ENCODE data around the gene PDE4D.

PDE4D gene

DNA sequence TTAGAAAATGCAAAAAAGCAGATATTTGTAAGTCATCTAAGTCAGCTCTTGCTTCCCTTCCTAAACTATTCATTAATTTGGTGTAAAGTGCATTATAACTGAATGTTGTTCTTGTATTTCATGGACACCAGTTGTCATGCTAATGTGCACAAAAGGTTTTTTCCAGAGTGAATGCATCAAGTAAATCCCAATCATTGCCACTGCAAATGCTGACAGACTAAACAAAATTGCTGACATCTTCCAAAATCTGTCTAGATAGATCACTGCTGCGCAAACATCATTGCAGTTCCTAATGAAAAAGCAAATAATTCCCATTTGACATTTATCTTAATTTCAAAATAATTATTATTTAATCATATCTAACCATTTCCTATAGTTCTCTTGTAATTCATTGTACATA lies 161.7 kb downstream of the PDE4D start:
- DNase-seq: no peak

DNA sequence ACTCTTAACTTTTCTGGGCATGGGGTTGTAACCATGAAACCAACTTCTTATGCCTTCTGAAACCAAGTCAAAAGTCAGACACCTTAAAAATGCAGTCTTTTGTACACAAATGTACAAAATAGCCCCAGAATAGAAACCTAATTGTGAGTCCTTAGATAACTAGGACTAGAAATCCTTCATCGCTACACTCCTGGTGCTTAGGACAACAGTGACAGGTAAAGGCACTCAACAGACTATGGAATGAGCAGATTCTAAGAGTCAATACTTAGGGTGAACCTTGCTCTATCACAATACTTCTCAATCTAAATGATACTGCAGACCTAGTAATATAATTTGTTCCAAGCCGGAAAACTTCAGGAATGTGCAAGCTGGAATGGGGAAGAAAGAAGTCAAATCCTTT lies 163.7 kb downstream of the PDE4D start:
- no peak for DNase-seq

DNA sequence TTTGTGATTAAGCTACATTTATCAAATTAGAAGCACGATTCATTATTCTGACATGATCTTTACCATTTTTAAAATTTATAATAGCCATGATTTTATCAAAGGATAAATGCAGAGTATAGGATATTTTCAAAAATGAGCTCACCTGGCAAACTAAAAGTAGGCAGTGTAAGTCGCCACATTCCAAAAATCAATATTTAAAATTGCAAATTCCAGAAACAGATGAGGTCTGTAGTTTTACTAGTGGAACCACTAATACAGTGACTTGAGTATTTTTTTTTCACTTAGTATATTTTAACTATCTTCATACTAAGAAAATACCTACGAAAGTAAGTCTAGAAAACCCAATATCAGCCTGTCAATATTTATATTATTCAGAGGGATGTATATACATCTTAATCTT lies 164.2 kb downstream of the PDE4D start:
- no peak for DNase-seq

DNA sequence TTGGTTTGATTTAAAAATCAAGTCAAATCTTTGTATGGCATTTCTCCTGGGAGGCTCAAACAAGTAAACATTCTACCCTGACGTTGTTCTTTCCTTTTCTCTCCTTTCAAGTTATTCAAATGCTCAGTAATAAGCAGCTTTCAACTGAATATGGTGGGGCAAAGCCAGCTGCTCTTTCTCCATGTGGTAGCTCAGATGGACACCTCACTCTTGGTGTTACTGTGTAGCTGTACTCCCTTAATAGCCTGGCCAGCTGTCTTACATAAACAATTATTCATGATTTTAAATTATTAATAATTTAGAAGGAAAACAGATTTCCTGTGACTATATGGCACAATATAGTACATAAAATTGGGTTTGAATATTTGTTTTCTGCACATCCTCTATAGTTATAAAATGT lies 165.2 kb downstream of the PDE4D start:
- no peak for DNase-seq

DNA sequence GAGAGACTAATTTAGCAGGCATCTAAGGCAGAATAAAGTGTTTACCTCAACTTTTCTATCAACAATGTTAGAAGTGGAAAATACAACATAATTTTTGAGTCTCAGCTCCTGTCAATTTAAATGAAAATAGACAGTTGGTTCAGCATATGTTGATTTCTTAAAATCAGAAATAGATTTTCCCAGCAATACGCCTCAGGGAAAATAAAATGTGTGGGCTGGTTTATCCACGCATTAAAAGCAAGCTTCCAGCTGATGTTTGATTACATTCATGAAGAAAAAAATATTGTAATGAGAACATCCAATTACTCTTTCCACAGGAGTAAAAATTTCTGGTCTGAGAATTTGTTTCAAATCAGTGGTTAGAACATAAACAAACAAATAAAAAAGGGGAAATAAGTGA lies 166.3 kb downstream of the PDE4D start:
- no peak for DNase-seq

DNA sequence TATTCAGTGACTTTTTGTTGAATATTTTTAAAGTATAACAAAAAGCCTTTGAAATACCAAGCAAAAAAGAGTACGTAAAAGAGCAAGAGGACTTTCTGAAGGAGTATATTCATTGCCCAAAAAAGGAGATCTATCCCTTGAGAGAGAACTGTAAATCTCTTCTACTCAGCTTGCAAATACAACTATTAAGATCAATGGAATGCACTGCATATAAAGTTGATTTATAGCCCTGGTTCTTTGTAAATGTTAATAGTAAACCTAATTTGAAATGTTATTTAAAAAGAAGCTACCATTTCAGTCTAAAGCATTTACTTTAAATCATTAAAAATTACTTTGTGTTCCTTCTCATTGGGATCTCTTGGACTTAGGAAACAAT lies 168.1 kb downstream of the PDE4D start:
- no peak for DNase-seq

DNA sequence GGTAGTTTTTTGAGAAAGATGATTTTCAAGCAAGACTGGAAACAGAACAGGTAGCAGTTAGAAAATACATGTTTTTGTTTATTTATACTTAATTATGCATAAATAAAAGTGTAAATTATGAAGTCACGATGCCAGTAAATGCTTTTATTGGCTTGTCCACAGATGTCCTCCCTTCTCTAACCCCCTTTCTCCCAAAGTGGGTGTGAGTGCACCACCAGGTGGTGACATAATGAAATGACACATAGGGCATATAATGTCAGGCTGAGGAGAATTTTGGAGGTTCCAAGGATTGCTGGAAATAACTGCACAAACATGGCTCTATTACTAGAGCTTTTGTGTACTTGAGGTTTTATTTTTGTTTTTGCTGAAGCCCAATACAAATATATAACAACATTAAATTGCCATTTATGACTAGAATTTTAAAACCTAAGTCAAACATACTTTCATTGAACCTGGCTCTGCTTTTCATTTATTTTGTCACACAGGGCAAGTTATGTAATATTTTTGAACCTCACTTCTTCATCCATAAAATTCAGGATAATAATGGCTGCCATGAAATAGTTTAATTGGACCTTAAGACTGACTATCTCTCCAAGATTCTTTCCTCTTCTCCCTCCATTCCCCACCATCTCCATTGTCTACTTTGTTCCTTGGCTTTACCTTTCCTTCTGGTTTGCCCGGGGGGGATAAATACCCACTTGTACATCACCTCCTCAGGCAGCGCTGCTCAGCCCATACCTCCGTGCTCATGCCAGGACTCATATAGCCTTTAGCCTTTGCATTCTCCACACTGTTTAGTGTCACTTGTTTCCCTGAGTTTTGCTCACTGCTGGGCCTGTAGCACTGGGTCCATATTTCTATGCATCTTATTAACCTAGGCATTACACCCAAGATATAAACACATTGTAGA lies 168.8 kb downstream of the PDE4D start:
- peak; percentile 3 for DNase-seq

DNA sequence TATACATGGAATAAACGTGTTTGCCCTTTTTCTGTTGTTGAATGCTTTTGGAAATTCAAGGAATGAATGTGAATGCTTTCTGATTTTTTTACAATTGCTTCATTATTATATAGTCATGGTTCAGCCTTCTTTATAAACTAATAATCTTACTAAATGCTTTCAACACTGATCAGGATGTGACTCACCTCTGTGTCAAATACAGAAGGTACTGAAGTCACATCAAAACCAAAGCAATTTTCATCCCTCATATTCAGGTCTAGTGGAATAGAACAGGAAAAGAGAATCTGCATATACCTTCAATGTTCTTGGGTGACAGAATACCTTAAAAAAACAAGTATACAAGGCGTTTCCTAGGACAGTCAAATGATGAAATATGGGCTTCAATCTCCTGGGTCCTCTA lies 170.7 kb downstream of the PDE4D start:
- DNase-seq: no peak

DNA sequence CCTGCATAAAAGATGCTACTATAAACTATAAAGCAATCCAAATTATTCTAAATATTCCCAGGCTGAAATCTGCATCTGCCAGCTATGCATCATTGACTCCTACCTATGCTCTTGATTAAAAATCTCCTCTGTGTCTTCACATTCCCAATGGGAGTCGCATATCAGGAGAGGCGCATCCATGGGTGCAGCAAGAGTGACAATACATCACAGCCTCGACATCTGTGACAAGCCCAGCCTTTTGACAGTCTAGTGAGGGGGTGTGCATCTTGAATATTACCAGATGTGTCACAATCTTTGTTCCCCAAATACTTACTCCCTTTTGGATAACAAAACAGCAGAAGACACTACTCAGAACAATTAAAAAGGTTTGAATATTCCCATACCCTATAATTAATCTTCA lies 171.8 kb downstream of the PDE4D start:
- DNase-seq: no peak

DNA sequence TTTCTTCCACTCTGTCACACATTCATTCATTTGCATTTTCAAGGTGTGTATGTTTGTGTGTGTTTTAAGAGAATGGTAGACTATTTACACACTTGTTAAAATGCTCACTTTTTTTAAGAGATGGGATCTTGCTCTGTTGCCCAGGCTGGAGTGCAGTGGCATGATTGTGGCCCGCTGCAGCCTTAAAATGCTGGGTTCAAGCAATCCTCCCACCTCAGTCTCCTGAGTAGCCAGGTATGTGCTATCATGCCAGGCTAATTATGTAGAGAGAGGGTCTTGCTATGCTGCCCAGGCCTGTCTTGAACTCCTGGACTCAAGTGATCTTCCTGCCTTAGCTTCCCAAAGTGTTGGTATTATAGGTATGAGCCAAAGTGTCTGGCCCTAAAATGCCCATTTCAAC lies 173.5 kb downstream of the PDE4D start:
- no peak for DNase-seq

DNA sequence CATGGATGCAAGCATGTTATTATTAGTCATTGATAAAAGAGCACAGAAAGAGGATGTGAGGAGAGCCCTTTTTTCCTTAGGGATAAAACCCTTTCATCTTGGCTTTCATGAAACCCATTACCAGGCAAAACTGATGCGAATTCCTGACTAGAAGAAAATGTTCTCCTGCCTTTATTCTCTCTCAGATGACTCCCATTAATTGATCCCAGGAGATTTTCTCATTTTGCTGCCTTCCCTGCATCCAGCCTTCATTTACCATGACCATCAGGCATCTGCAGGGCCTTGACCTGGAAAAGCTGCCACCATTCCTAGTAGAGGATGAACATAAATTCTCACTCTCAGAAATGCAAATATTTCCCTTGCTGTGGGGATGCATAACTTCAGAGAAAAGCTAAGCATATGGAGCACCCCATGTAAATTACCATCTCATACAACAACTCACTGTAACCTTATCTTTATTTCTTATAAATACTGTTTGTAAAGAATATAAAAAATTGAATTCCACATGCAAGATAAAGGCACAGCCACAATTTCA lies 176.5 kb downstream of the PDE4D start:
- no peak for DNase-seq

DNA sequence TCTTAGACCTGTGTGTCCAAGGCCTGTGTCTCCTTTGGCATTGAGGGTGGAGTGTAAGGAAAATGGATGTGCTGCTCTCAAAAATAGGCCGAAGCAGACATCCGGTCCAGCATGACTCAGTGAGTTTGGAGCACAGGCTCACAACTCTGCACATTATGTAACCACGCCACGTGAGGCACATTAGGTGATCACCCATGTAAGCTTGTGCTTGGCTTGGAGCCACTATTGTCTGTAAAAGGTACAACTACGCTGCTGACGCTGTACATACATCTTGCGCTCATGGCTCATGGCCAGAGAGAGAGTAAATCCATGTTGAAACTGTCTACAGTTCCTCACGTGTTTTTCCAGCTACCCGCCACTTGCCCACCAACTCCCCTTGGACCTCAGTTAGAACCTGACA lies 177.5 kb downstream of the PDE4D start:
- no peak for DNase-seq

DNA sequence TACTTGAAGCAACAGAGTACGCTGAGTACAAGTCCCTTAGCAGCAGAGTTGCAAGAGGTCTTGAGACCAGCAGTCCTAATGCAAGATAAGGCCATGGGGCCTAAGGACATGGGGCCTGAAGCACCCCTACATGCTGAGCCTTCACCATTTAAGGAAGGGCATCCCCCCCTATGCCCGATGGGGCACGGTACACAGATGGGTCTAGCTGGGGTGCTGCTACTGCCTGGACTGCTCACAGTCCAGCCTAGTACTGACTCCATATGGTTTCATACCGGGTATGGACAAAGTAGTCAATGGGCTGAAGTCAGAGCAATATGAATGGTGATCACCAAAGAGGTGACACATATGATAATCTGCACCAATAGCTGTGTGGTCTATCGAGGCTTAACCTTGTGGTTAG lies 178.3 kb downstream of the PDE4D start:
- no peak for DNase-seq

DNA sequence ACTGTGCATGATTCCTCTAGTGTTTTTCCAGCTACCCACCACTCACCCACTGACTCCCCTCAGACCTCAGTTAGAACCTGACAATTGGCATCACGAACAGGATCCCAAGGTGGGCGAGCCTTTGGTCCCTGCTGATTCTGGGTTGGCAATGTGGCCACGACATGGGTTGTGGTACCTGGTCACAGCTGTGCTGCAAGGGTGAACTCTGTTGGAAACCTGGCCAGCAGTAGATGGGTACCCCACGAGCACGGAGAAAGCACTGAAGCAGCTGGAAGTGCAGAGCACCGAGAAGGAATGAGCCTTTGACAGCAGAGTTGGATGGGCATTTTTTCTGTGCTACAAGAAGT lies 180.1 kb downstream of the PDE4D start:
- no peak for DNase-seq

DNA sequence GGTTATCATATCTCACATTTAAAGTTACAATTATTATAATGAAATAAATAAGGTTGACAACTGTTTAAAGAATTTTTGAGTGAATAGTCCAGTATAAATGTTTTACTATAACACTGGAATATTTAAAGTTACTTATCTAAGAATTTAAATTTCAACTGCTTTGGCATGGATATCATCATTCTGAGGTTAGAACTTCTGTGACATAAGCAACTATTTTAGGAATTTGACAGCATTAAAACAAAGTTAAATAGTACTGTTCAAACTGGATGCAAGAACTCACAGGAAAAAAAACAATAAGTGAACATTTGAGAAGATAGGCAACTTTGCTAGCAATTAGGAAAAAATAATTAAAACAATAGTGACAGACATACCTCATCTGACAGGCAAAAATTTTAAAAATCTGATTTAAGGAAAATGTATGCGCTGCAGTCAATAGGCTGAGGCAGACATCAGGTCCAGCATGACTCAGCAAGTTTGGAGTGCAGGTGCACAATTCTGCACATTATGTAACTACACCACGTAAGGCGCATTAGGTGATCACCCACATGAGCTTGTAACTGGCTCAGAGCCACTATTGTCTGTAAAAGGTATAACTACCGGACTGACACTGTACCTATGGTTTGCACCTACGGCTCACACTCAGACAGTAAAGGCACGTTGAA lies 180.6 kb downstream of the PDE4D start:
- DNase-seq: no peak

DNA sequence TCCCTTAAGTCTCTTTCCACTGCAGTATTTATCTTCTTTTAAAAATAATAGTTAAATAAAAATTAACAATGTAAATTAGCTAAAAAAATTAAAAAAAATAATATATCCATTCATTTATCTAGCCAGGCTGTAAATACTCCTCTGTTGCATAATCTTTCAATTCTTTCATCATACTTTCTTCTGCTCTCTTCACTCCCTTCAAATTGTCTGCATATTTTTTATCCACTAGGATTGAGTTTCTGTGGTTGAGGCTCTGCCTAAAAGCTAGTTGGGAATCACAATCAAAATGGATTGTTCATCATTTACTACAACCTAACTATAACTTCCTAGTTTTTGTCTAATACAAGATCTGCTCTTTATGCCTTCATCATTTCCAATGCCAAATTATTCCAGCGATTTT lies 182.2 kb downstream of the PDE4D start:
- no peak for DNase-seq

DNA sequence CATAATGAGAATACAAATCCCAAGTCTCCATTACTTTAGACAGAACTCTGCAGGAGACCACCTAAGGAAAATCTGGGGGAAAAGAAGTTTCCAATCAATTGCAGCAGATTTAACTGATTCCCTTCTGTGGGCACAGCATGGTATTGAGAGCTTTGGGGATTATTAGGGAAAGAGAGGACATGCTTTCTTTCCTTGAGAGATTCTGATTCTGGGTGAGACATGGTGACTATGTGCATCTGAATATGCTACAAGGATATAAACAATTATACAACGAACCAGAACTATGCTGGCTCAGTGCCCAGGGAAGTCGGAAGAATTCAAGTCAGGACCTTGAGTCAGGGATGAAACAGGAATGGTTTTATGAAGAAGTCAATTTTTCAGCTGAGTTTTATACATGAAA lies 183.7 kb downstream of the PDE4D start:
- no peak for DNase-seq

DNA sequence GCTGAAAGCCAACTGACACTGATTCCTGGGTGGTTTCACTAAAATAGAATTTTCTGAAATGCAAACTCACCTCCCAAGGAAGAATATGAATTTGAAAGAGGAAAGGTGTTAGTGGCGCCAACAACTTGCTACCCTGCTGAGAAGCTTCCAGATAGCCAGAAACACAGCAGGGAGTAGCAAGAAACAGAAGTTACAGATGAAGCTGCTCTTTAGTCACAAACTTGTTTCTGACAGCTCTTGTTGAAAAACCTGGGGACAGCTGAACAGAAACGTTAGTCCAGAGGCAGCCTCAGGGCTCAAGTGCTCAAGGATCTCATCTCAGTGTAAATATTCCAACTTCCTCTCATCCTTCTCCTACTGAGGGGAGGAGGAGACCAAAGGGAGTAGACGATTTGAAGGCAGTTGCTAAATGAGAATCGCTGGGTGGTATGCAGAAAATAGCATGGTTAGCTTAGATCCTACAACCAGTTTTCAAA lies 184.1 kb downstream of the PDE4D start:
- no peak for DNase-seq

DNA sequence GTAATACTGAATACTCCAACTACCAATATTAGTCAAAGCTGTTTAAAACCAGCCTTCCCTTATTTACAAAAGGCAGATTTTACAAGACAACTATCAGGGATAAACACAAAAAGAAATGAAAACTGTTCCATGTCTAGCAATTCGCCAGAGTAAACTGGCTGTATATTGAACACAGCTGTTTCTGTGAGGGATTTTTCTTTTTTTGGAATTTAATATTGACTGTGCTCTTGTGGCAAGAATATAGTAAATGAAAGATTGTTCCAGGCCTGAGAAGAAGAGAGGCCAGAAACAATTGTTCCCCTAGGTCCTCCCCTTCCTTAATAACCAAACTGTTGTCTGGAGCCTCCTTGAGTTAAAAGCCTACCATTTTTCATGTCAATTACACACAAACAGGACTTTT lies 188.6 kb downstream of the PDE4D start:
- no peak for DNase-seq

DNA sequence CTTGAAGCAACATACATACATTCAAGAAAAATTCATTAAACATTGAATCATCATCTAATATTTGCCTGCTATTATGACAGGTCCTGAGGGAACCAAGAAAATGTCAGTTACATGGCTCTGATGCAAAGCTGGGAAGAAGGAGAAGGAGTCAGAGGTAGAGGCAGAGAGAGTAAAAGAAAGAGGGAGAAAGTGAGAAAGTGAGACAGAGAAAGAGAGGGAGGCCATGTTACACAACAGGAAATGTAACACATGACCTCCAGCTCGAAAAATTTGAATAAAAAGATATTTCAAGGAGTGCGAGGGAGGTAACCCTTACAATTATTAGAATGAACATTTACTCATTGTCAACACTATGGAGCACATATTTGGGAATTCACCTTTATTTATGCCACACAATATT lies 189.7 kb downstream of the PDE4D start:
- DNase-seq: no peak

DNA sequence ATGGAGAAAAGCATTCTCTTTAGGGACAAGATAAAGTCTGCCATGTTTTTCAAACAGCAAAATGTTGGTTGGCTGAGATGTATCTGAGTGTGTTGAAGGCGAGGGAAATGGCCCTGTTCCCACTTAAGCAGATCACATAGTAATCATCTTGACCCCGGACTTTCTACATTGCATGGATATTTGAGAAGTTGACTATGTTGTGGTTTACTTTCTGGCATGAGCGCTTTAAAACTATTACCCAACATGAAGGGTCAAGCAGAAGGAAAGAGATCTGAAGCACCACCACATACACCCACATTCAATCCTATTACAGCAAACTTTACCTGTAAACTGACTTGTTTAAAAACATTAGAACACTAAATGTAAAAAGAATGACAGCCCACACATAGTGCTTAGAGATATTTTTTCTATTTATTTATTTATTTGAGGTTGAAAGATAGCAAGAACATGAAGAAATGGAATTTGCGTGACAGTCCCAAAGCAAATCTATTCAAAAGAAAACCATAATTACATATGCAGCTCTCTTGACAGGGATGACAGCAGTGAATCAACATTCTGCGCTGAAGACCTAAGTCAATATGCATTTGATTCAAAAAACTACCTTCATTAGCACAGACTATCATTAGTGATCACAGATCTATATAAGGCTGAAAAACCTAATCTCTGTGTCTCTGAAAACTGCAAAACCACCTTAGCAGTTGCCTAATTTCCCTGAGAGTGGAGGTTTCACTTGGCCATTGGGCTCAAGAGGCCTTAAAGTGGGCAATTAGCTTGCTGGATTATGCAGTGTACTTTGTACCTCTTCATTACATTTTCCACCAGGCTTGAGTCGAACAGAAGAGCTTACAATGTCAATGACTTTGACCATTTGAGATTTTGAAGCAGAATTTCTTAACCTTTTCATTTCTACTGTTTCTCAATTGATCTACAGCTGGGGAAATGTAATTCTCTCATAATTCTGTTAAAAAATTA lies 195.0 kb downstream of the PDE4D start:
- no peak for DNase-seq

DNA sequence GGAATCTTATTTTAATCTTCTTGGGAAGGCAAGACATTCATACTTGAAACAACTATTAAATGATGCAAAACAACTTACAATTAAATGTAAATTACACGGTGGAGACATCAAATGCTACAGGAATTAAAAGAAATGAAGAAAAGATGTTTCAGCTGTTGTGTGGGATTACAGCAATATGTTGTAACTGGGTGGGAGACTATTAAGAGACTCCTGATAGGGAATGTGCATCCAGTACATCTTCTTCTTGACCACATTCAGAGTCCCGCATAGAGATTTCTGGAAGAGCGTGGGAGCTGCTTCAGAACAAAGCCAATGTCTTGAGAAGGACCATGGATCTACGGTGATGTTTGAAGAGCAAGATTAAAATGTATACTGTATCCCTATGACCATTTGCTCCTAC lies 199.1 kb downstream of the PDE4D start:
- DNase-seq: no peak
